H1 (cell line): ENCODE results near the gene MYBPHL.

ENCODE experiments used
- EZH2 ChIP-seq: fragments of 200-600 bp; sonication (generic); IDR thresholded peaks from 2 replicates; pipeline ENCODE4 v1.7.1; 2012; ENCODE audit warnings: low read depth, mild to moderate bottlenecking, moderate library complexity, low read length, inconsistent platforms; ENCODE audit not compliant: severe bottlenecking
- HDAC2 ChIP-seq, 2 experiments: fragments of 300-600 bp in 1 of 2; sonication (generic) in 1 of 2; IDR thresholded peaks; 2 replicates each; pipeline ENCODE4 v1.6.1; 2011 to 2012; ENCODE audit warnings: low read depth in 2 of 2, low read length in 2 of 2, mild to moderate bottlenecking in 2 of 2, moderate library complexity in 2 of 2, borderline replicate concordance in 1 of 2, inconsistent platforms in 1 of 2
- JUN ChIP-seq: IDR thresholded peaks from 2 replicates; pipeline ENCODE4 v1.6.1; 2011; ENCODE audit warnings: low read depth, mild to moderate bottlenecking, improper control_type of control experiment, low read length
- JUND ChIP-seq: IDR thresholded peaks from 2 replicates; pipeline ENCODE4 v1.6.1; 2011; ENCODE audit warnings: mild to moderate bottlenecking, improper control_type of control experiment, low read length
- POLR2A ChIP-seq, 2 experiments: IDR thresholded peaks; 1 replicate in 1 of 2; 2 replicates in 1 of 2; pipeline ENCODE4 v1.6.1; 2011; ENCODE audit warnings: low read depth in 2 of 2, low read length in 2 of 2, mild to moderate bottlenecking in 2 of 2; ENCODE audit errors: control extremely low read depth in 1 of 2
- POLR2AphosphoS5 ChIP-seq: IDR thresholded peaks from 2 replicates; pipeline ENCODE4 v1.6.1; 2011; ENCODE audit warnings: low read depth, low read length
- RAD21 ChIP-seq, 2 experiments: IDR thresholded peaks in 1 of 2; conservative IDR thresholded peaks in 1 of 2; 2 replicates each; pipeline ENCODE4 v1.6.1; 2011; ENCODE audit warnings: low read depth in 2 of 2, low read length in 2 of 2, improper control_type of control experiment in 1 of 2, inconsistent platforms in 1 of 2, mild to moderate bottlenecking in 1 of 2, moderate library complexity in 1 of 2
- RFX5 ChIP-seq: IDR thresholded peaks from 2 replicates; pipeline ENCODE4 v1.6.1; 2011; ENCODE audit warnings: low read depth, low read length, improper control_type of control experiment, borderline replicate concordance
- SP2 ChIP-seq: IDR thresholded peaks from 2 replicates; pipeline ENCODE4 v1.6.1; 2012; ENCODE audit warnings: mild to moderate bottlenecking, low read length, inconsistent platforms
- TAF1 ChIP-seq: IDR thresholded peaks from 2 replicates; pipeline ENCODE4 v1.6.1; 2011; ENCODE audit warnings: mild to moderate bottlenecking, low read depth, low read length
- TF ChIP-seq, protein P1 (sequence below), 3 experiments: IDR thresholded peaks; 1 replicate in 2 of 3; 2 replicates in 1 of 3; pipeline versions ENCODE4 v1.5.1 to v1.6.1; 2011; ENCODE audit warnings: low read length in 3 of 3, mild to moderate bottlenecking in 3 of 3, inconsistent platforms in 2 of 3, low read depth in 1 of 3, moderate library complexity in 1 of 3; ENCODE audit not compliant: insufficient read depth in 1 of 3; ENCODE audit errors: control extremely low read depth in 1 of 3

DNA sequence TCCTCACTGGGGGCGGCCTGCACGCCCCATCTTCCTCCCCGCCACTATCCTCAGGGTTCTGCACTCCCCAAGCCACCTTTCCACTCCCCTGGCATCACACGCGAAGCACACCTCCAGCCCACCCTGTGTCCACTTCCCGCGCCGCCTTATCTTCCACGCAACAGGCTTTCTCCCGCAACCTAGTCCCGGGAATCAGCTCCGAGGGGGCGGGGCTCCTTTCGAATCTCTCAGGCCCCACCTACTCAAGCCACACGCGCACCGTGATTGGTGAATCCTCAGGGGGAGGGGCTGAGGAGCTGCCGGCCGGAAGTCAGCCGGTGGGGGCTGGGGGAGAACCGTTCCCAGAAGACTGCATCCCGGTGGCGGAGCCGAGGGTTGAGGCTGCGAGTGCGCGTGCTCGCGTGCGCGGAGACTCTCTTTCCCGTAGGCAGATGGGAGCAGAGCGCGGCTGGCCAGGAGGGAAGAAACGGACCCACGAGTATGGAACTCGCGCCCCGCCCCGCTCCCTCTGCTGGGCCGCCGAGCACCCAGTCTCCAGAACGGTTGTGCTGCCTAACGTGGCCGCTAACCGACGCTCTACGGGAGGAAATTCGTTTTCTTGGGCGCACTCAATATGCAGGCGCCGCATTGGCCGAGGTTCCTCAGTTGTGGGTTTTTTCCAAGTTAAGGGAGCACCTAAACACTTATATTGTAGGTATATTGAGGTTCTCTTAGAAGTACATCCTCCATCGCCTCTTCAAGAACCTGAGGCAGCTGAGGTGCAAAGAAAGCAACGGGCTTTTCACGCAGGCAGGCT lies 23.7 kb downstream of the MYBPHL start, which contains the start of gene PSRC1:
- no peak for TF ChIP-seq RFX5
- TF ChIP-seq, protein P1, sequence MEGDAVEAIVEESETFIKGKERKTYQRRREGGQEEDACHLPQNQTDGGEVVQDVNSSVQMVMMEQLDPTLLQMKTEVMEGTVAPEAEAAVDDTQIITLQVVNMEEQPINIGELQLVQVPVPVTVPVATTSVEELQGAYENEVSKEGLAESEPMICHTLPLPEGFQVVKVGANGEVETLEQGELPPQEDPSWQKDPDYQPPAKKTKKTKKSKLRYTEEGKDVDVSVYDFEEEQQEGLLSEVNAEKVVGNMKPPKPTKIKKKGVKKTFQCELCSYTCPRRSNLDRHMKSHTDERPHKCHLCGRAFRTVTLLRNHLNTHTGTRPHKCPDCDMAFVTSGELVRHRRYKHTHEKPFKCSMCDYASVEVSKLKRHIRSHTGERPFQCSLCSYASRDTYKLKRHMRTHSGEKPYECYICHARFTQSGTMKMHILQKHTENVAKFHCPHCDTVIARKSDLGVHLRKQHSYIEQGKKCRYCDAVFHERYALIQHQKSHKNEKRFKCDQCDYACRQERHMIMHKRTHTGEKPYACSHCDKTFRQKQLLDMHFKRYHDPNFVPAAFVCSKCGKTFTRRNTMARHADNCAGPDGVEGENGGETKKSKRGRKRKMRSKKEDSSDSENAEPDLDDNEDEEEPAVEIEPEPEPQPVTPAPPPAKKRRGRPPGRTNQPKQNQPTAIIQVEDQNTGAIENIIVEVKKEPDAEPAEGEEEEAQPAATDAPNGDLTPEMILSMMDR (IDR thresholded peaks at IDR 0.05; ENCODE audit: control extremely low read depth in 1 of 3, insufficient read depth in 1 of 3, low read depth in 1 of 3, low read length in 3 of 3), result no peak; a peak in 1 of 4 replicates
- no peak for TF ChIP-seq RAD21 (IDR thresholded peaks at IDR 0.05 in 1 of 2, conservative IDR thresholded peaks at IDR 0.05 in 1 of 2; ENCODE audit: low read depth in 2 of 2, low read length in 2 of 2)
- peak in 1 of 2 experiments; percentile 74; a peak in 1 of 4 replicates for TF ChIP-seq HDAC2 (IDR thresholded peaks at IDR 0.05; ENCODE audit: borderline replicate concordance in 1 of 2, low read depth in 2 of 2, low read length in 2 of 2)
- no peak for TF ChIP-seq EZH2
- TF ChIP-seq POLR2AphosphoS5, result peak; percentile 95
- peak; percentile 83 for TF ChIP-seq TAF1
- no peak for TF ChIP-seq JUN
- peak; percentile 81 to 88; a peak in 2 of 3 replicates for TF ChIP-seq POLR2A (IDR thresholded peaks at IDR 0.05; ENCODE audit: control extremely low read depth in 1 of 2, low read depth in 2 of 2, low read length in 2 of 2)
- TF ChIP-seq SP2, result no peak
- TF ChIP-seq JUND, result no peak
